HepG2 (cell line): Measurements from ENCODE around the gene CAD.

Experiments used
- POLR2A ChIP-seq, 2 experiments: IDR thresholded peaks; 2 replicates each; pipeline ENCODE4 v1.6.1; 2011; ENCODE audit warnings: low read depth in 2 of 2, low read length in 2 of 2, mild to moderate bottlenecking in 1 of 2, moderate library complexity in 1 of 2; ENCODE audit not compliant: insufficient read depth in 1 of 2
- ZNF572 ChIP-seq: sonication (generic); formaldehyde crosslinking; IDR thresholded peaks from 2 replicates; pipeline ENCODE4 v1.5.1; 2020; ENCODE audit warnings: mild to moderate bottlenecking, missing genetic modification reagents

DNA sequence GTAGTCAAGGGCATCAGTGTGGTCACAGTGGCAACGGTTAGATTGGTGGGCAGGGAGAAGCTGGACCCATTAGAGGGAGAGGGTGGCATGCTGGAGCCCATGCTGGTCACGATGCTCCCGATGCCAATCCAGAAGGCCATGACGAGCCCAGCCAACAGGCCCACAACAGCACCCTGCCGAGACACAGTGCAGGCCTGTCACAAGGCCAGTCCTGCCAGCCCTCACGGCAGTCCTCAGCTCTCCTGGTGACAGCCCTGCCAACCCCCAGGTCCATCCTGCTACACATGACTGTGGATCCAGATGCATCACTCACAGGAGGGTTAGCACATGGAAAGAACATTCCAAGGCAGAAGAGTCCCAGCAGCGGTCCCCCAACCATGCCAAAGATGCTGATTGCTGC is 15.5 kb upstream of the CAD start:
- TF ChIP-seq POLR2A (IDR thresholded peaks at IDR 0.05; ENCODE audit: insufficient read depth in 1 of 2, low read depth in 2 of 2, low read length in 2 of 2) (no peak), ZNF572 (no peak)
